Calu3 (cell line): ENCODE results near the gene RAB5B. TPM values are rescaled to one million over a fixed set of nuclear protein-coding genes. Genes with fewer than 3 reads are reported as not detected.
"Not testable (repeated sequence)": the region's sequence is repeated elsewhere in the genome, so short reads cannot be mapped to it uniquely, and the experiment has no call there.

Experiments
- BruUV-seq: library from RNA; stranded (reverse); fragments of 400-500 nt; replicated peaks from 2 replicates; lab custom pipeline; 2021; lab: Mats Ljungman, UMichigan
- CTCF ChIA-PET: fragments of 300-600 bp; sonication (Branson Sonifier 250); formaldehyde crosslinking; loops from one replicate; lab custom pipeline; 2022; ENCODE audit warnings: antibody characterized with exemption; lab: Charles Lee
- DNase-seq: peaks from one replicate; pipeline ENCODE4 v3.0.0; 2022
- H3K27ac Mint-ChIP-seq: one replicate; pipeline ENCODE4 v1.8.0; 2022; ENCODE audit warnings: mixed read lengths; ENCODE audit not compliant: unreplicated experiment
- H3K27me3 Mint-ChIP-seq: one replicate; pipeline ENCODE4 v1.8.0; 2022; ENCODE audit warnings: mixed read lengths; ENCODE audit not compliant: unreplicated experiment
- H3K36me3 Mint-ChIP-seq: one replicate; pipeline ENCODE4 v1.8.0; 2022; ENCODE audit warnings: mild to moderate bottlenecking, moderate library complexity, mixed read lengths; ENCODE audit not compliant: insufficient read depth, unreplicated experiment
- H3K4me1 Mint-ChIP-seq: one replicate; pipeline ENCODE4 v1.8.0; 2022; ENCODE audit warnings: mild to moderate bottlenecking, low read depth, mixed read lengths; ENCODE audit not compliant: unreplicated experiment
- H3K4me3 Mint-ChIP-seq: one replicate; pipeline ENCODE4 v1.8.0; 2022; ENCODE audit warnings: mild to moderate bottlenecking, low read depth, moderate library complexity, mixed read lengths; ENCODE audit not compliant: unreplicated experiment
- H3K9me3 Mint-ChIP-seq: one replicate; pipeline ENCODE4 v1.8.0; 2022; ENCODE audit warnings: low read depth, mixed read lengths; ENCODE audit not compliant: unreplicated experiment
- intact Hi-C: fragments of 100-400 bp; cut with micrococcal nuclease; formaldehyde crosslinking; loops from one replicate; pipeline ENCODE4 v1.10.0; 2022; ENCODE audit not compliant: unreplicated experiment
- total RNA-seq: library from RNA; stranded (reverse); gene quantifications from 2 replicates; pipeline ENCODE4 v1.2.3, GENCODE V29; 2022
- TF ChIP-seq, protein P1 (sequence below): fragments of 200-600 bp; IDR thresholded peaks from one replicate; pipeline ENCODE4 v1.8.0; 2022; ENCODE audit warnings: antibody characterized with exemption; ENCODE audit not compliant: unreplicated experiment

RAB5B gene
- total RNA-seq, 1 experiment from 2014 or later, result 91.6 TPM

DNA sequence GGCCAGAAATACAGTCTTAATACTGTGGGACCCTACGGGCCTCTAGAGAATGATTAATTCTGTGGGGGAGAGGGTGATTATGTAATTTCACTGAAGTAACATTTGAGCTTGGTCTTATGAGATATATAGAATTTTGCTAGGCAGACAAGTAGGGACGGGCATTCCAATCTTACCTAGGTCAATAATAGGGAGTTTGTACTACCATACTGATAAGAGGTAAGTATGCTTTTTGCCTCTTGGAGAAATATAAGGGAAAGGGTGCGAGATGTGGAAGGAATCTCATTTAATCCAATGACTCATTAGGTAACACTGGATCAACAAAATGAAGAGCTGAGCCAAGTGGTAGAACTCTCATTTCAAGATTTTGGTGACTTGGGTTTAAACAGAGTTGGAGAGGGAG lies 5.2 kb downstream of the RAB5B start:
- Mint-ChIP-seq H3K4me1 (peaks cover 29% of the 10 kb centered on the region), H3K27ac (no peak overlapping the region), H3K9me3 (no peaks in the 10 kb centered on the region), H3K36me3 (peaks cover 30% of the 10 kb centered on the region), H3K27me3 (no peaks in the 10 kb centered on the region), H3K4me3 (no peak overlapping the region)
- CTCF ChIA-PET, result no interaction called here
- no peak for DNase-seq
- TF ChIP-seq, protein P1, sequence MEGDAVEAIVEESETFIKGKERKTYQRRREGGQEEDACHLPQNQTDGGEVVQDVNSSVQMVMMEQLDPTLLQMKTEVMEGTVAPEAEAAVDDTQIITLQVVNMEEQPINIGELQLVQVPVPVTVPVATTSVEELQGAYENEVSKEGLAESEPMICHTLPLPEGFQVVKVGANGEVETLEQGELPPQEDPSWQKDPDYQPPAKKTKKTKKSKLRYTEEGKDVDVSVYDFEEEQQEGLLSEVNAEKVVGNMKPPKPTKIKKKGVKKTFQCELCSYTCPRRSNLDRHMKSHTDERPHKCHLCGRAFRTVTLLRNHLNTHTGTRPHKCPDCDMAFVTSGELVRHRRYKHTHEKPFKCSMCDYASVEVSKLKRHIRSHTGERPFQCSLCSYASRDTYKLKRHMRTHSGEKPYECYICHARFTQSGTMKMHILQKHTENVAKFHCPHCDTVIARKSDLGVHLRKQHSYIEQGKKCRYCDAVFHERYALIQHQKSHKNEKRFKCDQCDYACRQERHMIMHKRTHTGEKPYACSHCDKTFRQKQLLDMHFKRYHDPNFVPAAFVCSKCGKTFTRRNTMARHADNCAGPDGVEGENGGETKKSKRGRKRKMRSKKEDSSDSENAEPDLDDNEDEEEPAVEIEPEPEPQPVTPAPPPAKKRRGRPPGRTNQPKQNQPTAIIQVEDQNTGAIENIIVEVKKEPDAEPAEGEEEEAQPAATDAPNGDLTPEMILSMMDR, result no peak
- no TSS peak for BruUV-seq
- intact Hi-C loops, result no loop called here

DNA sequence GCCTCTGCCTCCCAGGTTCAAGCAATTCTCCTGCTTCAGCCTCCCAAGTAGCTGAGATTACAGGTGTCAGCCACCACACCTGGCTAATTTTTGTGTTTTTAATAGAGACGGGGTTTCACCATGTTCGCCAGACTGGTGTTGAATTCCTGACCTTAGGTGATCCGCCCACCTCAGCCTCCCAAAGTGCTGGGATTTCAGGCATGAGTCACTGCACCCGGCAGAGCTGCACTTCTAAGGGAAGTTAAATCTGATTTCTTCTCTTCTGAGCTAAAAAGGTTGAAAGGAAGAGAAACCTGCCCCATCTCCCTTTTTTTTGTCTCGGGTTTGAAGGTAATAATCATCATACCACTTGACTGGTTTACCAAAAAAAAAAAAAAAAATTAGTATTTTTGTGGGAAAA lies 8.0 kb downstream of the RAB5B start:
- H3K27me3 Mint-ChIP-seq, BruUV-seq, H3K9me3 Mint-ChIP-seq, H3K27ac Mint-ChIP-seq, H3K4me3 Mint-ChIP-seq, intact Hi-C loops: not testable (repeated sequence)
- CTCF ChIA-PET, result interaction anchor here (0.6 to 1.3 kb wide), 4 partner anchors 14 to 243 kb away, joined by 3 to 5 read pairs (median 4); no protein-coding TSS in a partner anchor
- Mint-ChIP-seq H3K36me3 (peaks cover 44% of the 10 kb centered on the region), H3K4me1 (peaks cover 22% of the 10 kb centered on the region)
- DNase-seq, result peak; percentile 38

DNA sequence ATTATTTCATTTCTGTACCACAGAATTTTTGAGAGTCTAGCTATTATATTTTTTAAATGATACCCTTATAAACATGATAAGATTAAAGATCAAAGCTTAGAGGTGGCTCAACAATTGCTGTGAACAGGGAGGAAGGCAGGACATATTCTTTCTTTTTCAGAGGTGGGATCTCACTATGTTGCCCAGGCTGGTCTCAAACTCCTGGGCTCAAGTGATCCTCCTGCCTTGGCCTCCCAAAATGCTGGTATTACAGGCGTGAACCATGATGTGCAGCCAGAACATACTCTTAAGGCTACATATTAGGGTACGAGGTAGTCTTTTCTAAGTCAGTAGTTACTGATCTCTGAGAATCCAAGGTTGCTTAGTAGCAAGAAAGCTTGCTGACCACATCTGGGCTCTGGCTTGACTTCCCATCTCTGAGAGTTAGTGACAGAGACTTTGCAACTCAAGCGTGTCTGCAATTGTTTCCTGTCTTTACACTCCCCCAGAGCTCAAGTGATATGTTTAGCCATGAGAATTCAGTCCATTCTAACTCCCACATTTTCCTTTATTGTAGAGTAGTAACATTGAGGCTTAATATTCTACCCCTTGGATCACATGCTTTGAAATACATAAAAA lies 8.6 kb downstream of the RAB5B start:
- Mint-ChIP-seq H3K9me3 (no peaks in the 10 kb centered on the region), H3K27ac (no peak overlapping the region), H3K27me3 (no peaks in the 10 kb centered on the region), H3K36me3 (peaks cover 50% of the 10 kb centered on the region), H3K4me1 (peaks cover 21% of the 10 kb centered on the region), H3K4me3 (no peak overlapping the region)
- no TSS peak for BruUV-seq
- TF ChIP-seq, protein P1, result no peak
- CTCF ChIA-PET, result interaction anchor here (0.6 to 1.1 kb wide), 3 partner anchors 83 to 244 kb away, joined by 3 to 5 read pairs (median 5); no protein-coding TSS in a partner anchor
- no peak for DNase-seq
- intact Hi-C loops, result no loop called here

GRCh38 chr12:55983232-55983842 lies 9.5 kb downstream of the RAB5B start:
- H3K4me1 Mint-ChIP-seq, result peaks cover 19% of the 10 kb centered on the region

More at GRCh38 chr12:55983232-55983842, 9.5 kb downstream of the RAB5B start:
- Mint-ChIP-seq H3K27me3 (no peaks in the 10 kb centered on the region), H3K27ac (no peak overlapping the region), H3K9me3 (no peaks in the 10 kb centered on the region), H3K4me3 (no peak overlapping the region), H3K36me3 (peaks cover 53% of the 10 kb centered on the region)
- intact Hi-C loops, result no loop called here
- DNase-seq, result no peak
- BruUV-seq, result no TSS peak
- TF ChIP-seq, protein P1, result no peak
- CTCF ChIA-PET, result interaction anchor here (0.7 kb wide), 2 partner anchors 10 to 32 kb away, joined by 3 to 4 read pairs; partner anchors contain the start of gene RAB5B
